ENCODE measurements around the gene NTRK3.
"Not testable (repeated sequence)": the region's sequence is repeated elsewhere in the genome, so short reads cannot be mapped to it uniquely, and the experiment has no call there.

DNA sequence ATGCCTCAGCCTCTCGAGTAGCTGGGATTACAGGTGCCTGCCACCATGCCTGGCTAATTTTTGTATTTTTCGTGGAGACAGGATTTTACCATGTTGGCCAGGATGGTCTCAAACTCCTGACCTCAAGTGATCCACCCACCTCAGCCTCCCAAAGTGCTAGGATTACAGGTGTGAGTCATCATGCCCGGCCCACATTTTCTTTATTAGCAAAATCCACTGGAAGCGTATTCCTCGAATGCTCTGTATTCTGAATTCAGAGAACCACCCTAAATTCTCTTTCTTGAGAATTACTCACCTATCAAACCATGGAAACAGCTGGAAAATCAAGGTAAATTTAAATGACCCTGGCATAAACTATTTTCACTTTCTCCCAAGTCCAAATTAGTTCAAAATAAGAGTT, 223.1 kb downstream of the NTRK3 start:
- TF ChIP-seq, protein P1, sequence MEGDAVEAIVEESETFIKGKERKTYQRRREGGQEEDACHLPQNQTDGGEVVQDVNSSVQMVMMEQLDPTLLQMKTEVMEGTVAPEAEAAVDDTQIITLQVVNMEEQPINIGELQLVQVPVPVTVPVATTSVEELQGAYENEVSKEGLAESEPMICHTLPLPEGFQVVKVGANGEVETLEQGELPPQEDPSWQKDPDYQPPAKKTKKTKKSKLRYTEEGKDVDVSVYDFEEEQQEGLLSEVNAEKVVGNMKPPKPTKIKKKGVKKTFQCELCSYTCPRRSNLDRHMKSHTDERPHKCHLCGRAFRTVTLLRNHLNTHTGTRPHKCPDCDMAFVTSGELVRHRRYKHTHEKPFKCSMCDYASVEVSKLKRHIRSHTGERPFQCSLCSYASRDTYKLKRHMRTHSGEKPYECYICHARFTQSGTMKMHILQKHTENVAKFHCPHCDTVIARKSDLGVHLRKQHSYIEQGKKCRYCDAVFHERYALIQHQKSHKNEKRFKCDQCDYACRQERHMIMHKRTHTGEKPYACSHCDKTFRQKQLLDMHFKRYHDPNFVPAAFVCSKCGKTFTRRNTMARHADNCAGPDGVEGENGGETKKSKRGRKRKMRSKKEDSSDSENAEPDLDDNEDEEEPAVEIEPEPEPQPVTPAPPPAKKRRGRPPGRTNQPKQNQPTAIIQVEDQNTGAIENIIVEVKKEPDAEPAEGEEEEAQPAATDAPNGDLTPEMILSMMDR (IDR thresholded peaks at IDR 0.05): not testable (repeated sequence)
- not testable (repeated sequence) for TF ChIP-seq POLR2A (IDR thresholded peaks at IDR 0.05)
